GM12891 (cell line): ENCODE measurements around the gene SIDT2.
A peak's percentile ranks its signal among the peaks of the same experiment; 100 is the strongest.

ENCODE experiments used
- POLR2A ChIP-seq: IDR thresholded peaks from 2 replicates; pipeline ENCODE4 v1.6.1; 2011; ENCODE audit warnings: low read depth, low read length, control low read depth
- POLR2AphosphoS5 ChIP-seq: IDR thresholded peaks from 2 replicates; pipeline ENCODE4 v1.6.1; 2011; ENCODE audit warnings: low read depth, low read length, control low read depth

GRCh38 chr11:117143871-117144476, 34.6 kb upstream of the SIDT2 start, which contains the start of gene PAFAH1B2:
- TF ChIP-seq POLR2AphosphoS5 (peak; percentile 48; the same call in 1 of the 2 replicates), POLR2A (peak; percentile 42; the same call in 1 of the 2 replicates)
